GM21447 (cell line): ENCODE measurements around the gene PUS1.

Experiments used
- ATAC-seq: cut with Tn5 transposase; IDR thresholded peaks from one replicate; pipeline ENCODE4 v1.9.1; 2021; ENCODE audit not compliant: unreplicated experiment

The PUS1 gene

DNA sequence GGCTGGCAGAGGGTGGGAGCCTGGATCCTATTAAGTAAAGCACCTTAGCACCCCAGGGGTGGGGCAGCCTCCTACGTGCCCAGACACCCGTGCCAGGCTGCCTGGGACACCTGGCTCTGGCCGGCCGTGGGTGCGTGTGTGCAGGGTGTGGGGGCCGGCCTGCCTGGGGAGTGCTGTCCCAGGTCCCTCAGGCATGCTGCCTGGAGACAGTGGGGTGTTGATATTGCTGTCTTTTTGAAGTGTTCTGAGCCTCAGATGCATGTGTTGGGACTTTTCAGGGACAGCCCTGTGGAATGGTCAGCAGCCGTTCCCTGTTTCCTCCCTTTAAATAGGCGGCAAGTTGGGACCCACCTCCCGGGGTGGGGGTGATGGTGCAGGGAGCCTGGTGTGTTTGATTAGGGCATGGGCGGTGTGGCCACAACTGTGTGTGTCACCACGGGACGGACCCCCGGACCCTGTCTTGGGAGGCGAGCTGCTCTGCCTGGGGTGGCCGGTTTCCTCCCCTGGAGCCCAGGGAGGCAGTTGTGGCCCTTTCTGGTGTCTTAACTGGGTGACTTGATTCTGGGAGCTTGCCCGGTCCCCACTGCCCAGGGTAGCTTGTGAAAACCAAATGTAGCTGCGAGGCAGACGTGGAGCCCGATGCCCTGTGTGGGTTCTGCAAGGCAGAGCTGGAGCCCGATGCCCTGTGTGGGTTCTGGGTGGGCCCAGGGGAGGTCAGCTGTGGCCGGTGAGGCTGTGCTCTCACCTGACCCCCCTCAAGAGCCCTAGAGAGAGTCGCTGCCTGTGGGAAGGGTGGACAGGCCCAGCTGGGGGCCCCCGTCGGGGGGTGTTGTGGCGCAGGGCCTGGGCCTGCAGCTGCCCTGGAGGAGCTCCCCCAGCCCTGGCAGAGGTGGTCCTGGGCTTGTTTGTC, 26.5 kb upstream of the PUS1 start:
- ATAC-seq = no peak

- no peak for ATAC-seq
These were observed 25.5 kb upstream of the PUS1 start for GRCh38 chr12:131903270-131904255.

GRCh38 chr12:131904346-131904745, 24.7 kb upstream of the PUS1 start:
- ATAC-seq = no peak

- ATAC-seq = no peak
These were observed 23.9 kb upstream of the PUS1 start for GRCh38 chr12:131905081-131905629.

- no peak for ATAC-seq
These were observed 23.4 kb upstream of the PUS1 start for GRCh38 chr12:131905630-131906091.

DNA sequence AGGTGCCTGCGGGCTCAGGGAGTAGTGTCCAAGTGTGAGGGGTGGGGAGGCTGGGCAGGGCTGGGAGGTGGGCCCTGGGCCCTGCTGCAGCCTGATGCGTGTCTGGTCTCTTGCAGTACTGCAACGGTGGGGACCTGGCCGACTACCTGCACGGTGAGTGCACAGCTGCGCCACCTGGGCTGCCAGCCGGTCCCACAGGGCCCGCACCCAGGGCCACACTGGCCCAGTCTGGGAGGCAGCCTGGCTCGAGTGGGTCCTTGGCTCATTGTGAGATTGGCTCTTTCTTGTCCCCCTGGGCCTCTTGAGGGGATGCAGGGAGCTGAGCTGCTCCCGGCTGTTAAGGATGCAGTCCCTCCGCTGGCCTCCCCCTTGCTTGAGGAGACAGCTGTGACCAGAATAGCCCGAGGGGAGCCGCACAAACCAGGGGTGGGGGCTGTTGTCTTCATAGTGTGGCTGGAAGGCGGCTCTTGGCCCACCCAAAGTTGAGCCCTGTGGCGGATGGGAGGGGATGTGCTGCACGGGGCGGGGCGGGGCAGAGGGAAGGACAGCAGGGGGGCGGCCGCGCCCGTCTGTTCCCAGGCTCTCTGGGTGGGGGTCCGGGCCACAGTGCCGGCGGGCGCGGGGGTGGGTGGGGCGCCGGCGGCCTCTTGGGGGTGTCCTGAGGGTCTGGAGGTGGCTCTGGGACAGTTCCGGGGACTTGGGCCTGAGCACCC, 21.5 kb upstream of the PUS1 start:
- no peak for ATAC-seq

DNA sequence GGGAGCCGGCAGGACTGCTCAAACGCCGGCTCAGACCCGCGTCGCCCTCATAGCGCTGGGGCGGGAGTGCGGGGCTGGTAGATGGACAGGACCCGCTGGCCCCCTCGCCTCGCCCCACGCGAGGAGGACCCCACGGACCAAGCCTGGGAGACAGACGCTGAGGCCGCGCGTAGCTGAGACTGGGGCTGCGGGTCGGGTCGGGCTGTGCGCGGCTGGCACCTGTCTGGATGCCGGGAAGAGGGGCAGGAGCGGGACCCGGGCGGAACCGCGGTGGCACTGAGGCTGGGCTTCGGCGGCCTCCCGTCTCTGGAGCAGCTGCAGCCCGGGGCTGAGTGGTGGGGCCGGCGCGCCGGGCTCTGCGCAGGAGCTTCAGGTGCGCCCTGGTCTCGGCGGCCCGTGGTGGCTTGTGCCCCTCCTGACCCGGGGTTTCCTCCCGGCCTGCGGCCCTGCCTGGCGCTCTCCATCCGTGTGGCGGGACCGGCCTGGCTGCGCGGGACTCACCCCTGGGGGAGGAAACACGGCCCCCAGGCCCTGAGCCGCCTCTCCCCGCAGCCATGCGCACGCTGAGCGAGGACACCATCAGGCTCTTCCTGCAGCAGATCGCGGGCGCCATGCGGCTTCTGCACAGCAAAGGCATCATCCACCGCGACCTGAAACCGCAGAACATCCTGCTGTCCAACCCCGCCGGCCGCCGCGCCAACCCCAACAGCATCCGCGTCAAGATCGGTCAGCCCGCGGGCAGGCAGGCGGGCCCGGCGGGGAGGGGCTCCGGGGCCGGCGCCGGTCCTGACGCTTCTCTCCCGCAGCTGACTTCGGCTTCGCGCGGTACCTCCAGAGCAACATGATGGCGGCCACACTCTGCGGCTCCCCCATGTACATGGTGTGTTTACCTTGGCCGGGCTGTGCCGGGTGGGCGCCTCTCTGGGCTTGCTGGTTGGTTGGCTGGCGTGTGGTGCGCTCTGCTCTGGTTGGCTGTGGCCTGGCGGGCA, 20.7 kb upstream of the PUS1 start:
- ATAC-seq = no peak

DNA sequence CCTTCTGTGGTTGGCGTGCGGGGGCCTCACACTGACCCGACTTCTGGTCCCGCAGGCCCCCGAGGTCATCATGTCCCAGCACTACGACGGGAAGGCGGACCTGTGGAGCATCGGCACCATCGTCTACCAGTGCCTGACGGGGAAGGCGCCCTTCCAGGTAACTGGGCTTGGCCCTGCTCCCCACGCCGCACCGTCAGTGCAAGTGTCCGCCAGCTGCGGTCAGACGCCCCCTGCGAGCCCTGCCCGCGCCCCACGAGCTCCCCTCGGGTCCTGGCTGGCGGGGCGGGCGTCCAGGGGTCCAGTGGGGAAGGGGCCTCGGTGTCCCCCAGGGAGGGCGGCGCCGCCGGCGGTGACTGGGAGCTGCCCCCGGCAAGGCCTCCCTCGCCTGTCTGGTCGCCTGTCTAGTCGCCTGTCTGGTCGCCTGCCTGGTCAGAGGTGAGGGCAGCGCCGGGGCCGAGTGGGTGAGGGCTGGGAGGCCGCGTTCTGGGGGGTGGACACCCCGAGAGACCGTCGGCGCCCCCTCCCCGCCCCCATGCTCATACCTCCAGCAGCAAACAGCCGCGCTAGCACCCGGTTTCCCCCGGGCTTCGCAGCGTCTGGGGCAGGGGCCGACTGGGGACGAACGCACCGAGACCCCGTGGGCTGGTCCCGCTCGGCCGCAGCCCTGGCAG, 19.9 kb upstream of the PUS1 start:
- ATAC-seq = no peak

DNA sequence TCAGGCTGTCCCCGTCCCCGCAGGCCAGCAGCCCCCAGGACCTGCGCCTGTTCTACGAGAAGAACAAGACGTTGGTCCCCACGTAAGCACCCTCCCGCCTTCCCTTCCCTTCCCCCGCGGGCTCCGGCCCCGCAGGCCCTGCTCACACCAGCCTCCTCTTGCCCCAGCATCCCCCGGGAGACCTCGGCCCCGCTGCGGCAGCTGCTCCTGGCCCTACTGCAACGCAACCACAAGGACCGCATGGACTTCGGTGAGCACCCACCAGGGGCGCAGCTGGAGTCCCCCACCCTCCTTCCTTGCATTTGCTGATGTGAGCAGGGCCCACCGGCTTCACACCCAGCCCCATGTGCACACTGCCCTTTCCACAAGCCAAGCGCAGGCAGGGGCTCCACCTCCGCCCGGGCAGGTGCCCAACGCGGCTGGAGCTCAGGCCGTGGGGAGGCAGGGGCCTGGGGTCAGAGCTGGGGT, 19.3 kb upstream of the PUS1 start:
- ATAC-seq = no peak

DNA sequence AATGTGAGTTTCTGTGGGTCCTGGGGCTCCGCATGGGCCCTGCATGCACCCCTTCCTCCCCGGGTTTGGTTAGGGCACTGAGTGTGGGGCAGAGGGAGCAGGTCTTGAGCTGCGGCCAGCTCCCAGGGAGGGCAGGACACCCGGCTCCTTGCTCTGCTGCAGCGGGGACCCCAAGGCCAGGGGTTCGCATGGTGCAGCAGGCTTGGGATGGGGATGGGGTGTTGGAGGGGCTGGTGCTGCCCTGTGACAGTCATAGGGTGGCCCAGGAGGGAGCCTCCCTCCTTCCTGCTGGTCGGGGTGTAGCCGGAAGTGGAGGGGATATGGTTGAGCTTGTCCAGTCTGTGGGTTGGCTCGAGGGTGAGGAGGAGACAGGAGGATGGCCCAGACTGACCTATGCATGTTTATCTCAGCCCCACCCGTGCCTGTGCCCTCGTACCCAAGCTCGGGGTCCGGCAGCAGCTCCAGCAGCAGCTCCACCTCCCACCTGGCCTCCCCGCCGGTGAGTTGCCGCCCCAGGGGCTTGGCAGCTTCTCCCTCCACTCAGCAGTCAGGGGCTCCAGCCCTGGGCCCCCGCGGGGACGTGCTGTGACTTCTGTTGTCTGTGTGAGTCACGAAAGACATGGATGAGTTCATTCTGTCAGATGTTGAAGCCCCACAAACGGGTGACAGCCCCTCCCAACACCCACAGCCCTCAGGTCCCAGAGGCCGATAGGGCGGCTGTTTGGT, 18.6 kb upstream of the PUS1 start:
- ATAC-seq = no peak

DNA sequence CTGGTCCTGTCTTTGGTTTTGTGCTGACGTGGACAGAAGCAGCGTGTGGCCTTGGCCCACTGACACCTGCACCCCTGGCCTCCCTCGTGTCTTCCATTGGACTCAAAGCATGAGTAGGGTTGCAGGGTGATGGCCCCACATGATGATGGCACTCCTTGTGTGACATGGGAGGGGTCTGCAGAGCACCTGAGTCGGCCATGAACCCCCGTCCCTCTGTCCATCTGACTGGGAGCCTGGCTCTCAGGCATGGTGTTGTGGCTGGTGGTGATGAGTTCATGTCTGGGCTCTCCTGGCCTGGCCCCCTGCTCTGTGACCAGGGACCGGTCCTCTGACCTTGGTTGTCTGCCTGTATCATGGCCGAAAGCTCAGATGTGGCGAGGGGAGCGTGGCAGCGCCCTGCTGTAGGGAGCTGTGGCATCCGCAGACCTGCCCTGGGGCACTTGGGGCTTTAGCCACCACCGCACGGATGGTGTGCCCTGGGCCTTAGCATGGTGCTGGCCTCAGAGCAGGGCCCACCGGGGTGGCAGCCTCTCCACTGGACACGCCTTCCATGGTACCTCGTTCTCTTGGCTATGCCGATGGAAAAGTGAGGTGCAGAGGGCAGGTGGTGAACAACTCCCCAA, 17.9 kb upstream of the PUS1 start:
- ATAC-seq = no peak

DNA sequence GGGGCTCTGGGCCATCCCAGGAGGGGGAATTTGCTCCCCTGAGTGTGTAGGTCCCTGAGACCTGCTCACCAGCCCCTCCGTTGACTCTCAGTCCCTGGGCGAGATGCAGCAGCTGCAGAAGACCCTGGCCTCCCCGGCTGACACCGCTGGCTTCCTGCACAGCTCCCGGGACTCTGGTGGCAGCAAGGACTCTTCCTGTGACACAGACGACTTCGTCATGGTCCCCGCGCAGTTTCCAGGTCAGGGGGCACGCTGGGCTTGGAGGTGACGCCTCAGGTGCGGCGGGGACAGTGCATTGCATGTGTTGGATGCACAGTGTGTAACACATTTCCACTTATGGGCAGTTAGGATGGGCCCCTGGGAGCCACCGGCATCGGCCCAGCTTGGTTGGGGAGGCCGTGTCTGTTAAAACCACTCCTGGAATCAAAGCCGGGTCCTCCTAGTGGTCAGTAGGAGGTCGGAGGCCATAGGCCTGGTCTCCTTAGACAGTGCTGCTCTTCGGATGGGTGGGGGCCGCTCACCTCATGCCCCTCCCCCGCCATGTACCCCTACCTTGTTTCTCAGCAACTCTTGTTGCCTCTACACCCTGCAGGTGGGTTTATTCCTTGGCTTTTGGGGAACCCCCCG, 17.1 kb upstream of the PUS1 start:
- ATAC-seq = no peak

DNA sequence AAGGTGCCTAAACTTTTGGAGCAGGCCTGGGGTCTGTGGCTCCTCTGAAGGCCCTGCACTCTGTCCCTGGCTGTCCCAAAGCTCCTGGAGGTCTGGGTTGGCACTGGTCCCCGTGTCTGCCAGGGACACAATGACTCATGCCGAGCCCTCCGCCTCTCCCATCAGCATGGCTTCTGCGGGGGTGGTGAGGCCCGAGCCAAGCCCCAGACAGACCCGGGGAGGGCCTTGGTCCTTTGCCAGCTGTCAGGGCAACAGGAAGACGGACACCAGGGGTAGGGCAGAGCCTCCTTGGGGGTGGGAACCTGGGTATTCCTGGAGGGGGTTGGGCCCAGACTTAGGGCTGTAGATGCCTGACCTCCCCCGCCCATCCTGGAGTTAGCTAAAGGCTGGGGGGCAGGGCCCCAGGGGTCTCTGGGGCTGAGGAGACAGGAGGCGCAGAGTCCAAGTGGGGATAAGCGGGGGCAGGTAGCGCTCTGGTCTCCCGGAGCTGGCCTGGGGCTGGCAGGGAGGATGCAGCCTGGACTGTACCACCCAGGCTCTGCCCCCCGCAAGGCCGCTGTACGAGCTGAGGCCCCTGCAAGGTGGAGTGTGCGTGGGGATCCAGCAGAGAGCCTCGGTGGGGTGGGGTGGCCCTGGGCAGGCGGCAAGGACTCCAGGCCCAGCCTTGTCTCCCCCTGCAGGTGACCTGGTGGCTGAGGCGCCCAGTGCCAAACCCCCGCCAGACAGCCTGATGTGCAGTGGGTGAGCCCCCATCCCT, 16.4 kb upstream of the PUS1 start:
- no peak for ATAC-seq

DNA sequence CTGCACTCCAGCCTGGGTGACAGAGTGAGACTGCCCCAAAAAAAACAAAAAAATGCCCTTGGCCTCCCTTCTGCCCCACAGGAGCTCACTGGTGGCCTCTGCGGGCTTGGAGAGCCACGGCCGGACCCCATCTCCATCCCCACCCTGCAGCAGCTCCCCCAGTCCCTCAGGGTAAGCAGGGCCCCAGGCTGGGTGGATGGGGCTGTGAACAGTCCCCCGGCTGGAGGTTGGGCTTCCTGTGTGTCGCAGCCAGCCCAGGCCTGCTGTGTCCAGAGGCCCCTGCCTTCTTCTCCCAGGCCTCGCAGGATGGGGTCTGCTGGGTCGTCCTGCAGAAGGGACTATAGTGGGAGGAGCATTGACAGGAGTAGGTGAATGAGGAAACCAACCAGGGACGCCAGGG, 15.4 kb upstream of the PUS1 start:
- no peak for ATAC-seq

DNA sequence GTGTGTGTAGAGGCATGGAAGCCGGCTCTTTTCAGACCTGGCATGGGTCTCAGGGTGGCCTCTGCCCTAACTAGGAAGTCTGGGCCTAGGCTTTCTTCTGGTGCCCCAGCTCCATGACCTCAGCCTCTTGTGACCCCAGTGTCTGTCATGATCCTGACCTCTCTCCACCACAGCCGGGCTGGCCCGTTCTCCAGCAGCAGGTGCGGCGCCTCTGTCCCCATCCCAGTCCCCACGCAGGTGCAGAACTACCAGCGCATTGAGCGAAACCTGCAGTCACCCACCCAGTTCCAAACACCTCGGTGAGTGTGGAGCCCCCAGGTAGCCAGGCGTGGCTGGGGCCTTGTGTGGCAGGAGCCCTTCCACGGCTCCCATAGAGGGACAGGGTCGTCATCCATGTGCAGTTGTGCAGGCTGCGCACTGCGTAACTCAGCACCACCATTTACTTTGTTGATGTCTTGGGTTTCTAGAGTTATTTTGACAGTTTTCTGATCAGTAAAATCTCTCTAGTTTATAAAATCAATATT, 14.8 kb upstream of the PUS1 start:
- ATAC-seq = no peak

DNA sequence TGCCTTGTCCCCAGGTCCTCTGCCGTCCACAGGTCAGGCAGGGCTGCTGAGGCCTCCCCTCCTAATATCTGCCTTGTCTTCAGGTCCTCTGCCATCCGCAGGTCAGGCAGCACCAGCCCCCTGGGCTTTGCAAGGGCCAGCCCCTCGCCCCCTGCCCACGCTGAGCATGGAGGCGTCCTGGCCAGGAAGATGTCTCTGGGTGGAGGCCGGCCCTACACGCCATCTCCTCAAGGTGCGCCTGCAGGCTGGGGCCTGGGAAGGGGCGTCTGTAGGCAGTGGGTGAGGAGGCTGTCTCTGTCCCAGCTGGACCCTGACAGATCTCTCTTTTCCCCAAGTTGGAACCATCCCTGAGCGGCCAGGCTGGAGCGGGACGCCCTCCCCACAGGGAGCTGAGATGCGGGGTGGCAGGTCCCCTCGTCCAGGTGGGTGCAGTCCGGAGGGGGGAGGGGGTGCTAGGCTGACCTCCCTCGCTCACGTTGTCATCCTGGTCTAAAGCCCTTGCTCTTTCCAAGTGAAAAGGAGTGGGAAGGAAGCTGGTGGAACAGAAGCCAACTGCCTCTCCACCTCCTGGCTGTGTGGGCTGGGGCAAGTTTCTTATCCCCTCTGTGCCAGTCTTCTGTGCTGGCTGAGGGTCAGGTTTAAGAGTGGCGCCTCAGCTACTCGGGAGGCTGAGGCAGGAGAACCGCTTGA, 13.9 kb upstream of the PUS1 start:
- no peak for ATAC-seq
